Measurements from ENCODE around the gene MMP13.

Gene MMP13

DNA sequence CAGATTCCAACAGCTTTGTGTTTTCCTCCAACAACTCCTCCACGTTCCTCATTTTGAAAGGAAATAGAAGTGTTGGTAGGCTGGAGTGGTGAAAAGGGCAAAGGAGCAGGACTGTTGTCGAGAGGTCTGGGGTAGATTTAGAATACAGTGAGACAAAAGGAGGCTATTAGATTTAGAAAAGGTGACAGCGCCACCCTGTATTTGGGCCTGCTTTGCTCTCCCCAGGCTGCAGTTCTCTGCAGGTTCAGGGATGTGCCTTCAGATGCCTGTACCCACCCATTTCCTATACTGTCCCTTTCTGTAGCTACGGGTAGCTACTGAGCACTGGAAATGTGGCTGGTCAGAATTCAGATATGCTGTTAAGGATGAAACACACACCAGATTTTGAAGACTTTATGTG lies 20.8 kb downstream of the MMP13 start:
- H3K27ac ChIP-seq = no peak overlapping the region
- TF ChIP-seq, protein P1, sequence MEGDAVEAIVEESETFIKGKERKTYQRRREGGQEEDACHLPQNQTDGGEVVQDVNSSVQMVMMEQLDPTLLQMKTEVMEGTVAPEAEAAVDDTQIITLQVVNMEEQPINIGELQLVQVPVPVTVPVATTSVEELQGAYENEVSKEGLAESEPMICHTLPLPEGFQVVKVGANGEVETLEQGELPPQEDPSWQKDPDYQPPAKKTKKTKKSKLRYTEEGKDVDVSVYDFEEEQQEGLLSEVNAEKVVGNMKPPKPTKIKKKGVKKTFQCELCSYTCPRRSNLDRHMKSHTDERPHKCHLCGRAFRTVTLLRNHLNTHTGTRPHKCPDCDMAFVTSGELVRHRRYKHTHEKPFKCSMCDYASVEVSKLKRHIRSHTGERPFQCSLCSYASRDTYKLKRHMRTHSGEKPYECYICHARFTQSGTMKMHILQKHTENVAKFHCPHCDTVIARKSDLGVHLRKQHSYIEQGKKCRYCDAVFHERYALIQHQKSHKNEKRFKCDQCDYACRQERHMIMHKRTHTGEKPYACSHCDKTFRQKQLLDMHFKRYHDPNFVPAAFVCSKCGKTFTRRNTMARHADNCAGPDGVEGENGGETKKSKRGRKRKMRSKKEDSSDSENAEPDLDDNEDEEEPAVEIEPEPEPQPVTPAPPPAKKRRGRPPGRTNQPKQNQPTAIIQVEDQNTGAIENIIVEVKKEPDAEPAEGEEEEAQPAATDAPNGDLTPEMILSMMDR (IDR thresholded peaks at IDR 0.05) = no peak
- TF ChIP-seq ZFX (IDR thresholded peaks at IDR 0.05; ENCODE audit: borderline replicate concordance) = no peak

DNA sequence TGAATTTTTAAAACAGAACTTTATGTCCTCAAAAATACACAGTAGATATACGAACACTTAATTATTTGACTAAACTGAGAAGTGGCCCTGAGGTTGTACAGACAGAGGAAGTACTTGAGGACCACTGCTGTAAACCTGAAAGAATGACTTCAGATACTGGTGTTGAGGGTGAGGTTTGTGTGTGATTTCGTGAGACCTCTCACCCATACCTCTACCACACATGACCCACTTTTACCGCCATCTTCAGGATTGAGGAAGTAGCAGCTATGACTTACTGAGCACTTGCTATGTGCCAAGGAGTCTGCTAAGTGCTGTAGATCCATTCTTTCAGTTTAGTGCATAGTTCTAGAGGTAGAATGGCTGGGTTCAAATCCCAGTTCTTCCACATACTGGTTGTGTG lies 21.9 kb downstream of the MMP13 start:
- TF ChIP-seq, protein P1 (IDR thresholded peaks at IDR 0.05) = no peak
- TF ChIP-seq ZFX (IDR thresholded peaks at IDR 0.05; ENCODE audit: borderline replicate concordance) = no peak
- no peak overlapping the region for H3K27ac ChIP-seq

- TF ChIP-seq, protein P1 (IDR thresholded peaks at IDR 0.05) = no peak
- TF ChIP-seq ZFX (IDR thresholded peaks at IDR 0.05; ENCODE audit: borderline replicate concordance) = no peak
- H3K27ac ChIP-seq = no peak overlapping the region
Measured at GRCh38 chr11:102932678-102933077, 22.9 kb downstream of the MMP13 start.

DNA sequence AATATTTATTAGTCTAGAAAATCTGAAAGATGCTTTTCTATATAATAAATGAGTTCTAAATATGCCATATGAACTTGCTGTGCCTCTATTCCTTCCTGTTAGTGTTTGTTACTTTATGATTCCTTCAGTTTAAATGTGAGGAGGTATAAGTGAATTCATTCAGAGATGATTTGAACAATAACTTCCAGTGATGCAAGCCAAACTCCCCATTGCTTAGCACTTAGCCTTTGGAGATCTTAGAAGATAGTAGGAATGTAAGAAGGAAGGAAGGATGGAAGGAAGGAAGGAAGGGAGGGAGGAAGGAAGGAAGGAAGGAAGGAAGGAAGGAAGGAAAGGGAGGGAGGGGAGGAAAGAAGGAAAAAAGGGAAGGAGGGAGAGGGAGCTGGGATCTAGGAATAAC lies 25.1 kb downstream of the MMP13 start:
- H3K27ac ChIP-seq = no peak overlapping the region
- TF ChIP-seq, protein P1 (IDR thresholded peaks at IDR 0.05) = no peak
- no peak for TF ChIP-seq ZFX (IDR thresholded peaks at IDR 0.05; ENCODE audit: borderline replicate concordance)

- H3K27ac ChIP-seq = no peak overlapping the region
- no peak for TF ChIP-seq ZFX (IDR thresholded peaks at IDR 0.05; ENCODE audit: borderline replicate concordance)
- TF ChIP-seq, protein P1 (IDR thresholded peaks at IDR 0.05) = no peak
Measured at GRCh38 chr11:102929972-102930371, 25.6 kb downstream of the MMP13 start.

DNA sequence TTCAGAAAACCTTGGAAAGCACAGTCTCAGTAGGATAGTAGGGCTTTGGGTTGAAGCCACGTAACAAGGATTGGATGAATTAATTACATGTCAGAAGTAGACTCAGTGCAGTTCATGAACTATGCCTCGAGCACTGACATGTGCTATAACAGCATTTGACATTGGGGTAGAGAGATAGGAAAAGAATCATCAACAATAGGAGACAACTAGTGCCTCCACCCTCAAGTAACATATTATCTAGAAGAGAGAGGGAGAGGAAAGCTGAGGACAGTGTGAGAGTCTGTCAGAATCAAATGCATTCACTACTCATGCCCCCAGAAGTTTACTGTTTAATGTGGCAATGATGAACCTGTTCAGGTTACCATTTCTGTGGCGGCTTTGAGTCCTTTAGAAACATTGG lies 26.4 kb downstream of the MMP13 start:
- no peak for TF ChIP-seq ZFX (IDR thresholded peaks at IDR 0.05; ENCODE audit: borderline replicate concordance)
- TF ChIP-seq, protein P1 (IDR thresholded peaks at IDR 0.05) = no peak
- H3K27ac ChIP-seq = no peak overlapping the region

DNA sequence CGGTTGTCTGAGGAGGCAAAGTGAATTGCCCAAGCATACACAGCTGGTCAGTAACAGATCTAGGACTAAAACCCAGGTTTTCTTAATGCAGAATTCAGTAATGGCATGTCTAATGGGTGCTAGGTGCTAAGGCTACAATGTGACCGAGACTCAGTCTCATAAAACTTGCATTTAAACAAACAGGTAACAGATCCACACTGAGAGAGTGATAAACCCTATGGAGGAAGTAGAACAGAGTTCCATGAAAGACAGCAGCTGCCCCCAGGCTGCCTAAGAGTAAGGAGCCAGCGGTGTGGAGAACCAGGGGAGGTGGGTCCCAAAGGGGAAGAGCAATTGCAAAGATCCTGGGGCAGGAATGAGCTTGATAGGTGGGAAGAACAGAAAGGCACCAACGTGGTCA lies 27.3 kb downstream of the MMP13 start:
- H3K27ac ChIP-seq = no peak overlapping the region
- TF ChIP-seq, protein P1 (IDR thresholded peaks at IDR 0.05) = no peak
- no peak for TF ChIP-seq ZFX (IDR thresholded peaks at IDR 0.05; ENCODE audit: borderline replicate concordance)

Measured in 22Rv1 (cell line).